IPS-NIHi7 (cell line): ENCODE results near the gene CIDEB.

ENCODE experiments used
- DNase-seq: peaks from one replicate; pipeline ENCODE4 v3.0.0; 2012; ENCODE audit warnings: mixed read lengths; ENCODE audit errors: extremely low spot score

CIDEB gene

GRCh38 chr14:24312736-24313507, 5.1 kb upstream of the CIDEB start:
- no peak for DNase-seq

GRCh38 chr14:24311837-24312615, 4.2 kb upstream of the CIDEB start:
- DNase-seq = no peak

- peak; percentile 73 for DNase-seq
Measured at GRCh38 chr14:24310646-24311604, 3.1 kb upstream of the CIDEB start, which contains the start of gene LTB4R. LTB4R (plus strand) TSS chr14:24311502; CDS start chr14:24315652, 4,150 bp downstream.

GRCh38 chr14:24310265-24310645, 2.5 kb upstream of the CIDEB start:
- no peak for DNase-seq

- DNase-seq = no peak
Measured at GRCh38 chr14:24309538-24310264, 1.9 kb upstream of the CIDEB start, which contains the start of gene LTB4R2. LTB4R2 (plus strand) TSS chr14:24310140; CDS start chr14:24310665, 525 bp downstream.

- DNase-seq = no peak
Measured at GRCh38 chr14:24308342-24309124, 756 bp upstream of the CIDEB start.

GRCh38 chr14:24307156-24307574, 612 bp downstream of the CIDEB start:
- DNase-seq = no peak

GRCh38 chr14:24304019-24304387, 3.8 kb downstream of the CIDEB start:
- DNase-seq = no peak

GRCh38 chr14:24300326-24300980, 7.3 kb downstream of the CIDEB start:
- DNase-seq = no peak

- peak; percentile 94 for DNase-seq
Measured at GRCh38 chr14:24299255-24300191, 8.3 kb downstream of the CIDEB start, which contains the start of the genes DHRS1 and NOP9. DHRS1 (minus strand) TSS chr14:24299780; CDS start chr14:24299106, 674 bp downstream. NOP9 (plus strand) TSS chr14:24299850; CDS start chr14:24299955, 105 bp downstream.

- DNase-seq = no peak
Measured at GRCh38 chr14:24298892-24299254, 8.9 kb downstream of the CIDEB start.

- peak; percentile 41 for DNase-seq
Measured at GRCh38 chr14:24297190-24297964, 10.4 kb downstream of the CIDEB start.

- peak; percentile 84 for DNase-seq
Measured at GRCh38 chr14:24296341-24297157, 11.2 kb downstream of the CIDEB start.

GRCh38 chr14:24293525-24293924, 14.3 kb downstream of the CIDEB start:
- DNase-seq = no peak

GRCh38 chr14:24292118-24292807, 15.5 kb downstream of the CIDEB start:
- no peak for DNase-seq
